Tibial artery (tissue), 4 donors: Measurements from ENCODE around the gene RASGRF1.
"Not testable (repeated sequence)": the region's sequence is repeated elsewhere in the genome, so short reads cannot be mapped to it uniquely, and the experiment has no call there.

Experiments used
- DNase-seq, 2 donors: peaks; one replicate each; pipeline ENCODE4 v3.0.0-alpha.2; 2019
- H3K27ac ChIP-seq, 2 donors: fragments of 200-600 bp; sonication (generic) in 1 of 2; 1 replicate in 1 of 2; 2 replicates in 1 of 2; pipeline ENCODE4 v1.5.1; 2018 to 2019; ENCODE audit warnings: mild to moderate bottlenecking in 1 of 2
- H3K27me3 ChIP-seq, 2 donors: fragments of 200-600 bp; sonication (generic) in 1 of 2; one replicate each; pipeline versions ENCODE4 v1.5.1 to v1.6.0; 2016 to 2019
- H3K36me3 ChIP-seq, 3 donors: fragments of 200-600 bp; sonication (generic) in 2 of 3; one replicate each; pipeline ENCODE4 v1.5.1; 2016 to 2019; ENCODE audit warnings: mild to moderate bottlenecking in 2 of 3
- H3K4me1 ChIP-seq, 4 donors: fragments of 200-600 bp; sonication (generic) in 2 of 4; 1 replicate in 3 of 4; 2 replicates in 1 of 4; pipeline ENCODE4 v1.5.1; 2016 to 2019
- H3K4me3 ChIP-seq, 2 donors: fragments of 200-600 bp; sonication (generic) in 1 of 2; 1 replicate in 1 of 2; 2 replicates in 1 of 2; pipeline ENCODE4 v1.5.1; 2018 to 2019; ENCODE audit warnings: mild to moderate bottlenecking in 2 of 2
- H3K9me3 ChIP-seq, 3 donors: fragments of 200-600 bp; sonication (generic) in 1 of 3; one replicate each; pipeline ENCODE4 v1.5.1; 2016 to 2019
- CTCF ChIP-seq, 2 experiments: fragments of 200-600 bp in 1 of 2; fragments of 450-650 bp in 1 of 2; IDR thresholded peaks; one replicate each; pipeline ENCODE4 v1.5.1; 2017 to 2019; ENCODE audit warnings: antibody characterized with exemption in 2 of 2, mild to moderate bottlenecking in 1 of 2, moderate library complexity in 1 of 2
- intact Hi-C: fragments of 100-400 bp; cut with DNase I; formaldehyde crosslinking; loops from one replicate; pipeline ENCODE4 v1.15.0; 2023; ENCODE audit warnings: low total_unique reads

RASGRF1 gene

GRCh38 chr15:79121571-79121970 is 31.0 kb upstream of the RASGRF1 start:
- Histone ChIP-seq H3K9me3 (no peaks in the 10 kb centered on the region), H3K4me3 (no peak overlapping the region), H3K27me3 (no peaks in the 10 kb centered on the region), H3K36me3 (no peaks in the 10 kb centered on the region), H3K4me1 (no peaks in the 10 kb centered on the region), H3K27ac (no peak overlapping the region)
- no peak for DNase-seq
- intact Hi-C loops = no loop called here
- TF ChIP-seq CTCF (IDR thresholded peaks at IDR 0.05) = no peak

GRCh38 chr15:79117442-79118204 is 27.0 kb upstream of the RASGRF1 start:
- no peak for DNase-seq
- intact Hi-C loops = no loop called here
- H3K4me1 ChIP-seq = no peaks in the 10 kb centered on the region
- no peak overlapping the region for H3K4me3 ChIP-seq
- no peak for TF ChIP-seq CTCF (IDR thresholded peaks at IDR 0.05)
- H3K27ac ChIP-seq = no peak overlapping the region
- H3K9me3 ChIP-seq = no peaks in the 10 kb centered on the region
- H3K27me3 ChIP-seq = peaks cover 0 to 4% of the 10 kb centered on the region in 2 donors
- H3K36me3 ChIP-seq = no peaks in the 10 kb centered on the region

GRCh38 chr15:79116771-79117170 is 26.2 kb upstream of the RASGRF1 start:
- Histone ChIP-seq H3K27ac (no peak overlapping the region), H3K9me3 (no peaks in the 10 kb centered on the region), H3K4me3 (no peak overlapping the region), H3K27me3 (peaks cover 0 to 7% of the 10 kb centered on the region in 2 donors), H3K4me1 (no peaks in the 10 kb centered on the region), H3K36me3 (no peaks in the 10 kb centered on the region)
- DNase-seq = no peak
- TF ChIP-seq CTCF (IDR thresholded peaks at IDR 0.05) = no peak
- intact Hi-C loops = no loop called here

GRCh38 chr15:79115986-79116665 is 25.5 kb upstream of the RASGRF1 start:
- Histone ChIP-seq H3K4me1 (no peaks in the 10 kb centered on the region), H3K27ac (no peak overlapping the region), H3K4me3 (no peak overlapping the region), H3K36me3 (no peaks in the 10 kb centered on the region), H3K27me3 (peaks cover 0 to 7% of the 10 kb centered on the region in 2 donors), H3K9me3 (peaks cover 0 to 3% (median 0%) of the 10 kb centered on the region in 3 donors)
- intact Hi-C loops = no loop called here
- DNase-seq = no peak
- no peak for TF ChIP-seq CTCF (IDR thresholded peaks at IDR 0.05)

- H3K27ac ChIP-seq = no peak overlapping the region
- H3K36me3 ChIP-seq = no peaks in the 10 kb centered on the region
- DNase-seq = no peak
- no peak overlapping the region for H3K4me3 ChIP-seq
- TF ChIP-seq CTCF (IDR thresholded peaks at IDR 0.05) = no peak
- H3K4me1 ChIP-seq = no peaks in the 10 kb centered on the region
- H3K27me3 ChIP-seq = peaks cover 0 to 7% of the 10 kb centered on the region in 2 donors
- peaks cover 0 to 4% (median 0%) of the 10 kb centered on the region in 3 donors for H3K9me3 ChIP-seq
- intact Hi-C loops = no loop called here
Measured at GRCh38 chr15:79113831-79114230, 23.3 kb upstream of the RASGRF1 start.

- H3K27ac ChIP-seq, intact Hi-C loops, H3K36me3 ChIP-seq, H3K4me3 ChIP-seq, H3K4me1 ChIP-seq, DNase-seq, H3K9me3 ChIP-seq: not testable (repeated sequence)
- H3K27me3 ChIP-seq = peaks cover 0 to 12% of the 10 kb centered on the region in 2 donors
Measured at GRCh38 chr15:79111404-79111803, 20.8 kb upstream of the RASGRF1 start.
